Epithelial cell of proximal tubule (primary cell): ENCODE data around the gene SOAT2. TPM values are rescaled to one million over a fixed set of nuclear protein-coding genes. Genes with fewer than 3 reads are reported as not detected.

Experiments used
- DNase-seq: peaks from one replicate; pipeline ENCODE4 v3.0.0-alpha.2; 2011; ENCODE audit warnings: low read depth
- H3K4me3 ChIP-seq: 2 replicates; pipeline ENCODE4 v1.5.1; 2011; ENCODE audit warnings: low read depth, mild to moderate bottlenecking, low read length
- total RNA-seq: library from RNA; depleted of rRNA; stranded (reverse); fragments of >200 nt; gene quantifications from 2 replicates; pipeline ENCODE4 v1.2.3, GENCODE V29; 2015
- TF ChIP-seq, protein P1 (sequence below): conservative IDR thresholded peaks from 2 replicates; pipeline ENCODE4 v1.5.1; 2012; ENCODE audit warnings: low read depth, mild to moderate bottlenecking, low read length

Gene SOAT2, protein sequence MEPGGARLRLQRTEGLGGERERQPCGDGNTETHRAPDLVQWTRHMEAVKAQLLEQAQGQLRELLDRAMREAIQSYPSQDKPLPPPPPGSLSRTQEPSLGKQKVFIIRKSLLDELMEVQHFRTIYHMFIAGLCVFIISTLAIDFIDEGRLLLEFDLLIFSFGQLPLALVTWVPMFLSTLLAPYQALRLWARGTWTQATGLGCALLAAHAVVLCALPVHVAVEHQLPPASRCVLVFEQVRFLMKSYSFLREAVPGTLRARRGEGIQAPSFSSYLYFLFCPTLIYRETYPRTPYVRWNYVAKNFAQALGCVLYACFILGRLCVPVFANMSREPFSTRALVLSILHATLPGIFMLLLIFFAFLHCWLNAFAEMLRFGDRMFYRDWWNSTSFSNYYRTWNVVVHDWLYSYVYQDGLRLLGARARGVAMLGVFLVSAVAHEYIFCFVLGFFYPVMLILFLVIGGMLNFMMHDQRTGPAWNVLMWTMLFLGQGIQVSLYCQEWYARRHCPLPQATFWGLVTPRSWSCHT
- not detected in 2 replicates for total RNA-seq

GRCh38 chr12:53102883-53103807 lies at the start of gene SOAT2:
Gene SOAT2 (plus strand): TSS chr12:53103486. CDS start chr12:53103578, 92 bp downstream.
- DNase-seq: no peak
- TF ChIP-seq, protein P1, sequence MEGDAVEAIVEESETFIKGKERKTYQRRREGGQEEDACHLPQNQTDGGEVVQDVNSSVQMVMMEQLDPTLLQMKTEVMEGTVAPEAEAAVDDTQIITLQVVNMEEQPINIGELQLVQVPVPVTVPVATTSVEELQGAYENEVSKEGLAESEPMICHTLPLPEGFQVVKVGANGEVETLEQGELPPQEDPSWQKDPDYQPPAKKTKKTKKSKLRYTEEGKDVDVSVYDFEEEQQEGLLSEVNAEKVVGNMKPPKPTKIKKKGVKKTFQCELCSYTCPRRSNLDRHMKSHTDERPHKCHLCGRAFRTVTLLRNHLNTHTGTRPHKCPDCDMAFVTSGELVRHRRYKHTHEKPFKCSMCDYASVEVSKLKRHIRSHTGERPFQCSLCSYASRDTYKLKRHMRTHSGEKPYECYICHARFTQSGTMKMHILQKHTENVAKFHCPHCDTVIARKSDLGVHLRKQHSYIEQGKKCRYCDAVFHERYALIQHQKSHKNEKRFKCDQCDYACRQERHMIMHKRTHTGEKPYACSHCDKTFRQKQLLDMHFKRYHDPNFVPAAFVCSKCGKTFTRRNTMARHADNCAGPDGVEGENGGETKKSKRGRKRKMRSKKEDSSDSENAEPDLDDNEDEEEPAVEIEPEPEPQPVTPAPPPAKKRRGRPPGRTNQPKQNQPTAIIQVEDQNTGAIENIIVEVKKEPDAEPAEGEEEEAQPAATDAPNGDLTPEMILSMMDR: no peak
- H3K4me3 ChIP-seq: no peak within 1 kb of the TSS

DNA sequence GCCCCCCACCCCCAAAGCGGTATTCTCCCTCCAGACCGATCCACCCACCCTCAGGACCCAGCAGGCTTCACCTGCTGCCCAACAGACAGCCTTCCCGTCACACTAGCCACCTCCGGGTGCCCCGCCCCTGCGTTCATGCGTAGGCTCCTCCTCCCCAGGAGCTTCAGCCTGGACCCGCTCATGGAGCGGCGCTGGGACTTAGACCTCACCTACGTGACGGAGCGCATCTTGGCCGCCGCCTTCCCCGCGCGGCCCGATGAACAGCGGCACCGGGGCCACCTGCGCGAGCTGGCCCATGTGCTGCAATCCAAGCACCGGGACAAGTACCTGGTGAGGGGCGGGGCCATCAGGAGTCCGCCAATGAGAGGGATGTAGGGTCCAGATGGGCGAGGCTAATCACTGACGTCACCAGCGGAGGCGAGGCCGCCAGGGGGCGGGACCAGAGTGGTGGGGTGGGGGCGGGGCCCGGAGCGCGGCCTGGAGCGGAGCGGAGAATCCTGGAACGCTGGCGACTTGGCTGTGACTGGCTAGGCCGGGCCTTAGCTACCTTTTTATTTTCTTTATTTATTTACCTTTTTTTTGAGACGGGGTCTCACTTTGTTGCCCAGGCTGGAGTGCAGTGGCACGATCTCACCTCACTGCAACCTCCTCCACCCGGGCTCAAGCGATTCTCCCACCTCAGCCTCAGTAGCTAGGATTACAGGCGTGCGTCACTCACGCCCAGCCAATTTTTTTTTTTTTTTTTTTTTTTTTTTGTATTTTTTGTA lies 49.0 kb upstream of the SOAT2 start:
- TF ChIP-seq, protein P1: no peak
- peak overlapping the region; percentile 65 for H3K4me3 ChIP-seq
- DNase-seq: no peak

GRCh38 chr12:53055471-53056266 lies 47.6 kb upstream of the SOAT2 start:
- TF ChIP-seq, protein P1: no peak
- H3K4me3 ChIP-seq: no peak overlapping the region
- DNase-seq: no peak

GRCh38 chr12:53056296-53056695 lies 47.0 kb upstream of the SOAT2 start:
- TF ChIP-seq, protein P1: no peak
- DNase-seq: no peak
- H3K4me3 ChIP-seq: no peak overlapping the region

DNA sequence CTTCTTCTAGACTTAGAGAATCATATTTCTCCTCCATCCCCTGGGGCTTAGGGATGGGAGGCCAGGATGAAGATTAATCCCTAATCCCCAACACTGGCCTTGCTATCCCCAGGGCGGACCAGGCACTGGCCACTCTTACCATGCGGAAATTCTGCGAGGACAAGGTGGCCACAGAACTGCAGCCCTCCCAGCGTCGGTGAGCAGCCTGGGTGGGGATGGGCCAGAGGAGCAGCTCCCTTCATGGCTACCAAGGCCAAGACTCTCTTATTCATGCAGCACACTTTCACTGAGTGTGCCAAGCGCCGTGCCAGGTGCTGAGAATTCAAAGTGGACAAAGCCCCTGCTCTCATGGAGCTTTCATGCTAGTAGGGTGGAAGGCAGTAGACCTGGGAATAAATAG lies 46.4 kb upstream of the SOAT2 start:
- no peak for DNase-seq
- TF ChIP-seq, protein P1: no peak
- H3K4me3 ChIP-seq: no peak overlapping the region
